GM21723 (cell line): Measurements from ENCODE around the gene UBQLN4.

Experiments
- ATAC-seq: cut with Tn5 transposase; IDR thresholded peaks from one replicate; pipeline ENCODE4 v1.9.1; 2021; ENCODE audit warnings: mild to moderate bottlenecking, moderate library complexity; ENCODE audit not compliant: unreplicated experiment

The UBQLN4 gene

GRCh38 chr1:156053768-156054499, at the start of gene UBQLN4:
UBQLN4 (minus strand) TSS chr1:156053798; CDS start chr1:156053701, 97 bp downstream.
- ATAC-seq, result peak; percentile 33

- no peak for ATAC-seq
These were observed 49.3 kb upstream of the UBQLN4 start for GRCh38 chr1:156102633-156103511.

GRCh38 chr1:156101880-156102279, 48.3 kb upstream of the UBQLN4 start:
- no peak for ATAC-seq

GRCh38 chr1:156100205-156100995, 46.8 kb upstream of the UBQLN4 start:
- ATAC-seq, result no peak

GRCh38 chr1:156099282-156099681, 45.7 kb upstream of the UBQLN4 start:
- no peak for ATAC-seq

GRCh38 chr1:156098784-156099183, 45.2 kb upstream of the UBQLN4 start:
- ATAC-seq, result no peak

GRCh38 chr1:156097499-156098178, 44.0 kb upstream of the UBQLN4 start:
- no peak for ATAC-seq

- peak; percentile 71 for ATAC-seq
These were observed 43.2 kb upstream of the UBQLN4 start for GRCh38 chr1:156096640-156097391.

GRCh38 chr1:156095906-156096508, 42.4 kb upstream of the UBQLN4 start:
- no peak for ATAC-seq

- ATAC-seq, result no peak
These were observed 38.0 kb upstream of the UBQLN4 start for GRCh38 chr1:156091610-156092009.

GRCh38 chr1:156090840-156091188, 37.2 kb upstream of the UBQLN4 start:
- ATAC-seq, result peak; percentile 81

GRCh38 chr1:156090138-156090839, 36.7 kb upstream of the UBQLN4 start:
- no peak for ATAC-seq

- no peak for ATAC-seq
These were observed 36.1 kb upstream of the UBQLN4 start for GRCh38 chr1:156089704-156090103.

GRCh38 chr1:156086256-156086662, 32.7 kb upstream of the UBQLN4 start:
- no peak for ATAC-seq

GRCh38 chr1:156083800-156084790, 30.5 kb upstream of the UBQLN4 start:
- ATAC-seq, result no peak

- ATAC-seq, result no peak
These were observed 28.9 kb upstream of the UBQLN4 start, which contains the start of gene MEX3A for GRCh38 chr1:156082309-156083091. MEX3A (minus strand) TSS chr1:156082465; CDS start chr1:156081998, 467 bp downstream.

GRCh38 chr1:156081917-156082308, 28.3 kb upstream of the UBQLN4 start:
- ATAC-seq, result no peak
